OCI-LY7 (cell line): ENCODE measurements around the gene SORCS3. TPM values are rescaled to one million over a fixed set of nuclear protein-coding genes. Genes with fewer than 3 reads are reported as not detected.

Experiments
- BruUV-seq: library from RNA; stranded (reverse); fragments of 400-500 nt; replicated peaks from 2 replicates; lab custom pipeline; 2021; lab: Mats Ljungman, UMichigan
- CTCF ChIA-PET: fragments of 300-600 bp; sonication (Branson Sonifier 250); formaldehyde crosslinking; loops from one replicate; lab custom pipeline; 2022; ENCODE audit warnings: antibody characterized with exemption; ENCODE audit not compliant: unreplicated experiment; lab: Charles Lee
- POLR2A ChIA-PET: fragments of 300-600 bp; sonication (Branson Sonifier 250); formaldehyde crosslinking; loops from one replicate; lab custom pipeline; 2022; ENCODE audit warnings: antibody characterized with exemption; lab: Charles Lee
- DNase-seq: peaks from one replicate; pipeline ENCODE4 v3.0.0-alpha.2; 2015; ENCODE audit warnings: low spot score
- H2AFZ ChIP-seq: fragments of 200-600 bp; sonication (generic), shearing (Covaris generic); 2 replicates; pipeline ENCODE4 v1.6.1; 2014; ENCODE audit warnings: mild to moderate bottlenecking, antibody characterized with exemption, low read length, moderate library complexity
- H3K27ac ChIP-seq: fragments of 200-600 bp; sonication (generic); 2 replicates; pipeline ENCODE4 v1.5.1; 2014; ENCODE audit warnings: mixed run types, low read depth, mild to moderate bottlenecking, moderate library complexity, low read length, inconsistent platforms; ENCODE audit not compliant: poor library complexity, severe bottlenecking
- H3K36me3 ChIP-seq: fragments of 200-600 bp; sonication (generic); 2 replicates; pipeline ENCODE4 v1.6.1; 2014; ENCODE audit warnings: mild to moderate bottlenecking, antibody characterized with exemption, low read length, moderate library complexity, mixed read lengths; ENCODE audit not compliant: insufficient read depth
- H3K4me1 ChIP-seq: fragments of 200-600 bp; sonication (generic); 2 replicates; pipeline ENCODE4 v1.5.1; 2014; ENCODE audit warnings: mild to moderate bottlenecking, low read length; ENCODE audit not compliant: insufficient read depth, poor library complexity, severe bottlenecking
- H3K4me2 ChIP-seq: fragments of 200-600 bp; sonication (generic); 2 replicates; pipeline ENCODE4 v1.6.1; 2014; ENCODE audit warnings: mild to moderate bottlenecking, low read length
- H3K4me3 ChIP-seq: fragments of 200-600 bp; sonication (generic); 2 replicates; pipeline ENCODE4 v1.5.1; 2014; ENCODE audit warnings: mild to moderate bottlenecking, low read depth, low read length; ENCODE audit not compliant: poor library complexity, severe bottlenecking
- H3K79me2 ChIP-seq: fragments of 200-600 bp; sonication (generic); 2 replicates; pipeline ENCODE4 v1.6.1; 2016; ENCODE audit warnings: low read depth, mild to moderate bottlenecking, low read length, moderate library complexity, mixed read lengths; ENCODE audit not compliant: insufficient read depth
- H3K9me2 ChIP-seq: fragments of 200-600 bp; sonication (generic); 2 replicates; pipeline ENCODE4 v1.6.1; 2016; ENCODE audit warnings: mild to moderate bottlenecking, low read length, mixed read lengths; ENCODE audit not compliant: insufficient read depth
- H3K9me3 ChIP-seq: fragments of 200-600 bp; sonication (generic); 2 replicates; pipeline ENCODE4 v1.6.1; 2014; ENCODE audit warnings: mild to moderate bottlenecking, mixed run types, low read length, mixed read lengths
- H4K20me1 ChIP-seq: fragments of 200-600 bp; sonication (generic); 2 replicates; pipeline ENCODE4 v1.6.1; 2014; ENCODE audit warnings: mild to moderate bottlenecking, antibody characterized with exemption, low read length, moderate library complexity, mixed read lengths; ENCODE audit not compliant: insufficient read depth
- CTCF ChIP-seq: fragments of 200-600 bp; sonication (generic); conservative IDR thresholded peaks from 2 replicates; pipeline ENCODE4 v1.5.1; 2014; ENCODE audit warnings: mild to moderate bottlenecking, antibody characterized with exemption, low read length, moderate library complexity, mixed read lengths
- EZH2phosphoT487 ChIP-seq: fragments of 200-600 bp; sonication (generic); IDR thresholded peaks from 2 replicates; pipeline ENCODE4 v1.6.1; 2018; ENCODE audit warnings: low read depth, borderline replicate concordance, mild to moderate bottlenecking, mixed run types, antibody characterized with exemption, low read length, moderate library complexity, mixed read lengths
- intact Hi-C: fragments of 100-400 bp; cut with micrococcal nuclease; formaldehyde crosslinking; loops from one replicate; pipeline ENCODE4 v1.10.0; 2022; ENCODE audit not compliant: unreplicated experiment
- total RNA-seq, 2 experiments: library from RNA; depleted of rRNA in 1 of 2; stranded (reverse); fragments of >200 nt in 1 of 2; shearing (Covaris generic) in 1 of 2; gene quantifications; 2 replicates each; pipeline ENCODE4 v1.2.3, GENCODE V29; 2014 to 2022

The SORCS3 gene
- total RNA-seq, 2 experiments from 2014 or later, result not detected

- TF ChIP-seq EZH2phosphoT487 (no peak), CTCF (no peak)
- Histone ChIP-seq H3K79me2 (no peaks in the 10 kb centered on the region), H3K9me2 (no peaks in the 10 kb centered on the region), H3K4me3 (no peak overlapping the region), H2AFZ (no peak overlapping the region), H3K27ac (no peak overlapping the region), H3K4me1 (no peaks in the 10 kb centered on the region), H4K20me1 (no peaks in the 10 kb centered on the region), H3K36me3 (no peaks in the 10 kb centered on the region), H3K4me2 (no peak overlapping the region), H3K9me3 (no peaks in the 10 kb centered on the region)
- no peak for DNase-seq
- intact Hi-C loops, result no loop called here
- POLR2A ChIA-PET, result no interaction called here
- BruUV-seq, result no TSS peak
- CTCF ChIA-PET, result no interaction called here
Measured at GRCh38 chr10:104795411-104795810, 154.3 kb downstream of the SORCS3 start.

GRCh38 chr10:104796823-104797222, 155.7 kb downstream of the SORCS3 start:
- no peaks in the 10 kb centered on the region for H3K79me2 ChIP-seq
- intact Hi-C loops, result no loop called here
- TF ChIP-seq CTCF (no peak), EZH2phosphoT487 (no peak)
- no peak overlapping the region for H2AFZ ChIP-seq
- no peaks in the 10 kb centered on the region for H3K36me3 ChIP-seq
- H3K9me3 ChIP-seq, result no peaks in the 10 kb centered on the region
- no peaks in the 10 kb centered on the region for H4K20me1 ChIP-seq
- no peaks in the 10 kb centered on the region for H3K9me2 ChIP-seq
- BruUV-seq, result no TSS peak
- H3K4me2 ChIP-seq, result no peak overlapping the region
- H3K4me1 ChIP-seq, result no peaks in the 10 kb centered on the region
- H3K27ac ChIP-seq, result no peak overlapping the region
- DNase-seq, result no peak
- ChIA-PET CTCF (no interaction called here), POLR2A (interaction anchor here (0.7 kb wide), 1 partner anchor 20 kb away, joined by 3 read pairs; no protein-coding TSS in a partner anchor)
- no peak overlapping the region for H3K4me3 ChIP-seq

- no peaks in the 10 kb centered on the region for H3K9me3 ChIP-seq
- H3K27ac ChIP-seq, result no peak overlapping the region
- no peak for DNase-seq
- H3K4me2 ChIP-seq, result no peak overlapping the region
- no TSS peak for BruUV-seq
- no peaks in the 10 kb centered on the region for H3K36me3 ChIP-seq
- H3K4me3 ChIP-seq, result no peak overlapping the region
- no peaks in the 10 kb centered on the region for H3K9me2 ChIP-seq
- CTCF ChIA-PET, result interaction anchor here (0.6 kb wide), 1 partner anchor 1104 kb away, joined by 3 read pairs; no protein-coding TSS in a partner anchor
- H3K79me2 ChIP-seq, result no peaks in the 10 kb centered on the region
- H2AFZ ChIP-seq, result no peak overlapping the region
- intact Hi-C loops, result no loop called here
- no peak for TF ChIP-seq EZH2phosphoT487
- no peaks in the 10 kb centered on the region for H4K20me1 ChIP-seq
- POLR2A ChIA-PET, result no interaction called here
- H3K4me1 ChIP-seq, result no peaks in the 10 kb centered on the region
Measured at GRCh38 chr10:104802941-104803340, 161.9 kb downstream of the SORCS3 start.
